ENCODE measurements around the gene TMEM198. TPM values are rescaled to one million over a fixed set of nuclear protein-coding genes. Genes with fewer than 3 reads are reported as not detected.

Gene TMEM198
- total and polyA plus RNA-seq, 9 of the 15 experiments (the other 6 are each of a cell fraction or from before 2014, with no cell fraction given) = 0.03 to 3.8 (median 1.0) TPM

- TF ChIP-seq ZNF280B (CRISPR knock-in tag; IDR thresholded peaks at IDR 0.05) = no peak
- TF ChIP-seq CBFA2T3 (IDR thresholded peaks at IDR 0.05) = peak; percentile 24; the same call in 1 of the 2 replicates
- TF ChIP-seq CCNT2 (IDR thresholded peaks at IDR 0.05; ENCODE audit: borderline replicate concordance, extremely low read depth, insufficient read length, low read depth, low read length) = no peak
- TF ChIP-seq CBX3 (IDR thresholded peaks at IDR 0.05; ENCODE audit: borderline replicate concordance in 1 of 2, low read length in 2 of 2) = no peak
- no peak for TF ChIP-seq SAFB (IDR thresholded peaks at IDR 0.05; ENCODE audit: borderline replicate concordance, low read depth, low read length)
- 0 out of 2 replicates have a peak, but pooled peaks have one; percentile 8 for TF ChIP-seq HBP1 (CRISPR knock-in tag; IDR thresholded peaks at IDR 0.05)
- no peak for TF ChIP-seq ARNT (IDR thresholded peaks at IDR 0.05)
- no peak for TF ChIP-seq HDAC3 (IDR thresholded peaks at IDR 0.05; ENCODE audit: borderline replicate concordance, partially characterized antibody)
- no peak for TF ChIP-seq PTBP1 (IDR thresholded peaks at IDR 0.05; ENCODE audit: low read depth, low read length)
- no peak for TF ChIP-seq MTA3 (IDR thresholded peaks at IDR 0.05; ENCODE audit: borderline replicate concordance)
- no peak for TF ChIP-seq RNF2 (IDR thresholded peaks at IDR 0.05)
- TF ChIP-seq PRMT5 (CRISPR knock-in tag; IDR thresholded peaks at IDR 0.05) = no peak
- TF ChIP-seq ZEB2 (IDR thresholded peaks at IDR 0.05) = no peak
- TF ChIP-seq NFIX (CRISPR knock-in tag; IDR thresholded peaks at IDR 0.05; ENCODE audit: low read depth) = no peak
- TF ChIP-seq ESRRA (IDR thresholded peaks at IDR 0.05; ENCODE audit: borderline replicate concordance, low read depth) = no peak
- 0 out of 2 replicates have a peak, but pooled peaks have one; percentile 29 for TF ChIP-seq ZNF592 (IDR thresholded peaks at IDR 0.05)
- no peak for TF ChIP-seq NKRF (IDR thresholded peaks at IDR 0.05; ENCODE audit: borderline replicate concordance)
- no peak for TF ChIP-seq LCOR (CRISPR knock-in tag; IDR thresholded peaks at IDR 0.05)
- no peak for TF ChIP-seq MECOM (CRISPR knock-in tag; IDR thresholded peaks at IDR 0.05)
- TF ChIP-seq ZNF696 (CRISPR knock-in tag; conservative IDR thresholded peaks at IDR 0.05) = no peak
Measured at GRCh38 chr2:219526320-219527075, 17.3 kb upstream of the TMEM198 start (continued).

Measured in K562 (cell line).